ENCODE measurements around the gene ROBO1. TPM values are rescaled to one million over a fixed set of nuclear protein-coding genes. Genes with fewer than 3 reads are reported as not detected.
"Not testable (repeated sequence)": the region's sequence is repeated elsewhere in the genome, so short reads cannot be mapped to it uniquely, and the experiment has no call there.

ROBO1 gene
- total RNA-seq, 1 donor from 2014 or later, result 20.8 TPM

DNA sequence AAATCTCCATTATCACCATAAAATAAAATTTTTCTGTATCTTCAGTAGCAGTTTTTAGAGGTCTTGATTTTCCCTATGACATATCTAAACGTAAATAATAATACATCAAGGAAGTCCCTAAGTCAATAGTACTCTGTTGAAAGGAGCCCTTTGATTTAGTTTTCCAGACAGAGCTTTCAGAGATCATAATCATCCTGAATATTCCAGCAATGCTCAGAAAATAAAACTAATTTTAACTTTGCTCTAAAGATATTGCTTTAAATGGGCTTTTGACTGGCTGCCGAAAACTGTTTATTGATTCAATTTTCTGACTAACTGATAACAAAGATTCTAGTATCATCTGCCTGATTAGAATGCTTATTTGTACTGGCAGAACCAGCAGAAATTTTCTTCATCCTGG, 40.7 kb upstream of the ROBO1 start:
- Histone ChIP-seq H3K36me3 (ENCODE audit: control insufficient read depth, insufficient read depth, low read length) (no peaks in the 10 kb centered on the region), H3K27me3 (ENCODE audit: control insufficient read depth, insufficient read depth, low read length) (no peaks in the 10 kb centered on the region), H3K4me3 (ENCODE audit: low read depth, low read length) (no peak overlapping the region)
- FAIRE-seq (no peak), DNase-seq (ENCODE audit: low read depth) (no peak)
- TF ChIP-seq, protein P1, sequence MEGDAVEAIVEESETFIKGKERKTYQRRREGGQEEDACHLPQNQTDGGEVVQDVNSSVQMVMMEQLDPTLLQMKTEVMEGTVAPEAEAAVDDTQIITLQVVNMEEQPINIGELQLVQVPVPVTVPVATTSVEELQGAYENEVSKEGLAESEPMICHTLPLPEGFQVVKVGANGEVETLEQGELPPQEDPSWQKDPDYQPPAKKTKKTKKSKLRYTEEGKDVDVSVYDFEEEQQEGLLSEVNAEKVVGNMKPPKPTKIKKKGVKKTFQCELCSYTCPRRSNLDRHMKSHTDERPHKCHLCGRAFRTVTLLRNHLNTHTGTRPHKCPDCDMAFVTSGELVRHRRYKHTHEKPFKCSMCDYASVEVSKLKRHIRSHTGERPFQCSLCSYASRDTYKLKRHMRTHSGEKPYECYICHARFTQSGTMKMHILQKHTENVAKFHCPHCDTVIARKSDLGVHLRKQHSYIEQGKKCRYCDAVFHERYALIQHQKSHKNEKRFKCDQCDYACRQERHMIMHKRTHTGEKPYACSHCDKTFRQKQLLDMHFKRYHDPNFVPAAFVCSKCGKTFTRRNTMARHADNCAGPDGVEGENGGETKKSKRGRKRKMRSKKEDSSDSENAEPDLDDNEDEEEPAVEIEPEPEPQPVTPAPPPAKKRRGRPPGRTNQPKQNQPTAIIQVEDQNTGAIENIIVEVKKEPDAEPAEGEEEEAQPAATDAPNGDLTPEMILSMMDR (IDR thresholded peaks at IDR 0.05; ENCODE audit: insufficient read depth, low read length, severe bottlenecking), result no peak

DNA sequence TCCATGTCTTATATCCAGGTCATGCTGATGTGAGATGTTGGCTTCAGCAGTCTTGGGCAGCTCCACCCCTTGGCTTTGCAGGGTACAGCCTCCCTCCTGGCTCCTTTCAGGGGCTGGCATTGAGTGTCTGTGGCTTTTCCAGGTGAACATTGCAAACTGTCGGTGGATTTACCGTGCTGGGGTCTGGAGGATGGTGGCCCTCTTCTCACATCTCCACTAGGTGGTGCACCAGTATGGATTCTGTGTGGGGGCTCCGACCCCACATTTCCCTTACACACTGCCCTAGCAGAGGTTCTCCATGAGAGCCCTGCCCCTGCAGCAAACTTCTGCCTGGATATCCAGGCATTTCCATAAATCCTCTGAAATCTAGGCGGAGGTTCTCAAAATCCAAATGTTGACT, 22.4 kb upstream of the ROBO1 start:
- H3K4me3 ChIP-seq (ENCODE audit: low read depth, low read length); FAIRE-seq; H3K27me3 ChIP-seq (ENCODE audit: control insufficient read depth, insufficient read depth, low read length); DNase-seq (ENCODE audit: low read depth); H3K36me3 ChIP-seq (ENCODE audit: control insufficient read depth, insufficient read depth, low read length): not testable (repeated sequence)

DNA sequence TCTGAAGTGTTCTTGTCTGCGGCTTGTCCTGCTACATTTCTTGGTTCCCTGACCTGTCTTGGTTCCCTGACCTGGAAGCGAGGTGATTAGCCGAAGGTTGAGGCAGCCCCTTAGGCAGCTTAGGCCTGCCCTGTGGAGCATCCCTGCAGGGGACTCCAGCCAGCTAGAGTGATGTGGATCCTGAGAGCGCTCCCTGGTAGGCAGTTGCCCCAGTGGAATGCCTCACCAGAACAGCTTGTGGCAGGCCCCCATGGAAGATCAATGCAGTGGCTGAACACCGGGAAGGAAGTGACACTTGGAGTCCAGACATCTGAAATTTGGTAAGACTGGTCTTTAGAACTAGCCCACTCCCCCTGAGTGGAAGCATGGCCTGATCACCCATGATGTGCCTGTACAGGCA, 5.5 kb upstream of the ROBO1 start:
- H3K27me3 ChIP-seq (ENCODE audit: control insufficient read depth, insufficient read depth, low read length), result peaks cover 2% of the 10 kb centered on the region
- DNase-seq (ENCODE audit: low read depth), result no peak
- FAIRE-seq, result no peak
- TF ChIP-seq, protein P1 (IDR thresholded peaks at IDR 0.05; ENCODE audit: insufficient read depth, low read length, severe bottlenecking), result no peak
- H3K36me3 ChIP-seq (ENCODE audit: control insufficient read depth, insufficient read depth, low read length), result no peaks in the 10 kb centered on the region
- H3K4me3 ChIP-seq (ENCODE audit: low read depth, low read length), result no peak overlapping the region

DNA sequence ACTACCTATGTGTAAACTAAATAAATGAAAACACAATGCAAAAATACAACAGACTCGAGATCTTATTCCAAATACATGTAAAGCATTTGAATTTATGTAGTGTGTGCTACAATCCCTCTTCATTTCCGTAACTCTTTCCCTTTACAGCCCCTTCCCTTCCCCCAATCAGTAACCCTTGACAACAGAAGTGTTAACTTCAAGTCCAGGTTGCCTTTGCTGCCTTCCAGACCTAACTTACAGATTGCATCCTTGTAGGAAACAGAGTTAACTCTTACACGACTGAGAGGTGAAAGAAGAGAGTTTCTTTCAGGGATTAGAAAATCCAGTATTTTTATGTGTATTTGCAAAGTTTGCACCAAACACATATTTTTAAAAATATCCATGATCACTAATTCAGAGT, 1.4 kb upstream of the ROBO1 start:
- FAIRE-seq, result no peak
- H3K4me3 ChIP-seq (ENCODE audit: low read depth, low read length), result no peak overlapping the region
- no peak for DNase-seq (ENCODE audit: low read depth)
- TF ChIP-seq, protein P1 (IDR thresholded peaks at IDR 0.05; ENCODE audit: insufficient read depth, low read length, severe bottlenecking), result no peak
- H3K27me3 ChIP-seq (ENCODE audit: control insufficient read depth, insufficient read depth, low read length), result peaks cover 17% of the 10 kb centered on the region
- H3K36me3 ChIP-seq (ENCODE audit: control insufficient read depth, insufficient read depth, low read length), result no peaks in the 10 kb centered on the region

DNA sequence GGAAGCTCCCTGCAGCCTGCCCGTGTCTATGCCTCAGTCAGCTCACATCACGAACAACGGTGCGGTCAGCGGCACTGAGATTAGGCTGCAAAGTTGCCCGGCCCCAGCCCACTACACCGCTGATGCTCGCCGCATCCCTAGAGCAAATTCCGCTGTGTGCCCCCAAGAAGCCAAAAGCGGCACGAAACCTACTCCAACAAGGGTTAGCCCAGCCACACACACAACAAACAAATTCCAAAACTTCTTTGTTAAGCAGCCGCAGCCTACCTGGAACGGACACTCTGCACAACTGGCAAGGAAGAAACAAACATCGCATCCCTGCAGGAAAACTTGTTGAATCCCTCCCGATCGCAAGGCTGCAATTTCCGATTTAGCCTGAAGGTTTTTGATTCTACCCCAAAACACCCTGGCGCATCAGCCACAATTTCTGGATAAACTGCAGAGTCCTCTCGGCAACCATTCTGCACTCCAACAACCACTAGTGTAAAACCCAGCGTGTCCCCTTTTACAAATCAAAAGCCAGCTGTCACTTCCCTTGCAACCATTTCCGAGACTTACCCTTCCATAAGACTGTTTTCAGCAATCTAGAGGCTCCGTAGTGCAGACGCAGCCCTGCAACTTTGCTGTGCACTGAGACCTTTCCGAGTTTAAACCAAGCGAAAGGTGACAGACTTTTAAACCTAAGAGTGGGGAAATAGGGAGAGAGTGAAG, 449 bp downstream of the ROBO1 start:
- Histone ChIP-seq H3K4me3 (ENCODE audit: low read depth, low read length) (no peak overlapping the region), H3K27me3 (ENCODE audit: control insufficient read depth, insufficient read depth, low read length) (peaks cover 17% of the 10 kb centered on the region), H3K36me3 (ENCODE audit: control insufficient read depth, insufficient read depth, low read length) (no peaks in the 10 kb centered on the region)
- no peak for FAIRE-seq
- TF ChIP-seq, protein P1 (IDR thresholded peaks at IDR 0.05; ENCODE audit: insufficient read depth, low read length, severe bottlenecking), result no peak
- DNase-seq (ENCODE audit: low read depth), result no peak

DNA sequence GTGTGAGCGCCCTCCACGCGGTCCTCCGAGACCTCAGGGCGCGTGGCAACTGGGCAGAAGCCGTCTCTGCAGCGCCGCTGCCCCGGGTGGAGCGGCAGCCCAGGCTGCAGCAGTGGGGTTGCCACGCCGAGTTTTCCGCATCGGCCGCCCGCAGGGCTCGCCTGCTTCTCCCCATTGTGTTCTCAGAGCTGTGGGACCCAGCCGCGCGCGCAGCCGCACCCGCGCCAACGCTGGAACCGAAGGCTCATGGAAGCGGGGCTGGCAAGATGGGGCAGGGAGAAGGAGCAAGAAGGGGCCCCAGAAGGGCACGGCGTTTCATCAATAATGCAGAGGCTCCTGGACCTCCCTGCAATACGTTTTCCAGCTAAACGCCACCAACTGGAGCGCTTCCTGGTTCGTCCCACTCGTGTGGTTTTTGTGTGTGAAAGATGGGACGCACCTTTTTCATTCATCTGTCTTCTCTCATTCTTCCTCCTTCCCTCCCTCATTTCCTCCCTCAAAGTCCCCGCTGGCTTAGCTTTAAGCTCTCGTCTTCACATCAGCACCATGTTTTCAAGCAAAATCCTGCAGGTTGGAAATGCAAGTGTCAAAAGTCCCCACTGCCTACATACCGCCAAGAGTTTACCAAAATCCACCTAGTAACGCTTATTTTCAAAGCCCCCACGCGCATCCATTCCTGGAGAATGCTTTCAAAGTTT, 1.2 kb downstream of the ROBO1 start:
- FAIRE-seq, result no peak

More for the DNA sequence above, 1.2 kb downstream of the ROBO1 start:
- no peak for DNase-seq (ENCODE audit: low read depth)
- peaks cover 17% of the 10 kb centered on the region for H3K27me3 ChIP-seq (ENCODE audit: control insufficient read depth, insufficient read depth, low read length)
- TF ChIP-seq, protein P1 (IDR thresholded peaks at IDR 0.05; ENCODE audit: insufficient read depth, low read length, severe bottlenecking), result no peak
- H3K4me3 ChIP-seq (ENCODE audit: low read depth, low read length), result no peak overlapping the region
- no peaks in the 10 kb centered on the region for H3K36me3 ChIP-seq (ENCODE audit: control insufficient read depth, insufficient read depth, low read length)

Measured in bronchial epithelial cell (primary cell).